ENCODE results near the gene ABCF2. TPM values are rescaled to one million over a fixed set of nuclear protein-coding genes. Genes with fewer than 3 reads are reported as not detected.
A peak's percentile ranks its signal among the peaks of the same experiment; 100 is the strongest.

Gene ABCF2
- total RNA-seq, 4 donors from 2014 or later, result 10.0 to 30.8 (median 27.8) TPM

GRCh38 chr7:151244196-151244840 lies 17.3 kb upstream of the ABCF2 start:
- no peak overlapping the region for H3K4me3 ChIP-seq
- intact Hi-C loops (cut with DNase I; ENCODE audit: low total_unique reads) (no loop called here), in situ Hi-C loops (cut with MboI; ENCODE audit: low pct_ligation_motif_present in 1 of 4, low pct_unique_long_range_greater_than_20kb in 1 of 4, low sequenced_read_pairs in 3 of 4) (no loop called here)
- DNase-seq, result peak; percentile 51
- no peak overlapping the region for H3K27ac ChIP-seq
- TF ChIP-seq EP300 (IDR thresholded peaks at IDR 0.05; ENCODE audit: low read depth) (no peak), CTCF (IDR thresholded peaks at IDR 0.05) (peak; percentile 74 to 94 (median 85))
- H3K36me3 ChIP-seq, result no peaks in the 10 kb centered on the region
- peaks cover 49% of the 10 kb centered on the region for H3K27me3 ChIP-seq
- no peaks in the 10 kb centered on the region for H3K9me3 ChIP-seq
- 15 to 29% methylated on average over 2 to 10 of the region's 10 CpGs for WGBS, 2 donors (ENCODE audit: low coverage in 1 of 2)
- H3K4me1 ChIP-seq, result peaks cover 17 to 52% (median 43%) of the 10 kb centered on the region in 4 donors

- intact Hi-C loops (cut with DNase I; ENCODE audit: low total_unique reads), result loop anchor here (1.0 kb wide), 1 partner anchor 39 kb away; no protein-coding TSS in a partner anchor
- 26 to 36% methylated on average over 3 to 17 of the region's 17 CpGs for WGBS, 2 donors (ENCODE audit: low coverage in 1 of 2)
- no peak for TF ChIP-seq CTCF (IDR thresholded peaks at IDR 0.05)
- no peak for TF ChIP-seq POLR2A (IDR thresholded peaks at IDR 0.05)
- no peak for TF ChIP-seq POLR2AphosphoS5 (IDR thresholded peaks at IDR 0.05)
- TF ChIP-seq EP300 (IDR thresholded peaks at IDR 0.05; ENCODE audit: low read depth), result no peak
- Histone ChIP-seq H3K4me3 (peak overlapping the region in 1 of 4 donors; percentile 14), H3K4me1 (peaks cover 16 to 47% (median 38%) of the 10 kb centered on the region in 4 donors), H3K27ac (no peak overlapping the region), H3K27me3 (peaks cover 49% of the 10 kb centered on the region), H3K36me3 (peaks cover 0 to 7% (median 3%) of the 10 kb centered on the region in 4 donors), H3K9me3 (no peaks in the 10 kb centered on the region)
- no peak for DNase-seq
- in situ Hi-C loops (cut with MboI; ENCODE audit: low pct_ligation_motif_present in 1 of 4, low pct_unique_long_range_greater_than_20kb in 1 of 4, low sequenced_read_pairs in 3 of 4), result no loop called here
Observed at GRCh38 chr7:151243408-151244195, 16.6 kb upstream of the ABCF2 start.

DNA sequence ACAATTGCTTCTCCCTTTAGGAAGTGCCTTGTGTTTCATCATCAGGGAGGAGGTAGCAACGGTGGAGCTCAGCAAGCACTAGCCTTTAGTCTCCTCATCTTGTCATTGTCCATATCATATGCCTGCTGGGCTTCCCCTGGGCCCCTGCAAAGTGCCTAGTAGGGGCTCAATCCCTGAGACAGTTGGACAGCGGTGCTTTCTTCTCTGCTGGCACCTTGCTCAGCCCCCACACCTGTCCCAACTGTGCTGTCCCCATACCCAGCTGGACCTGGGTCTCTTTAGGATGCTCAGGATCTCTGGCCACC lies 16.0 kb upstream of the ABCF2 start:
- peaks cover 45% of the 10 kb centered on the region for H3K27me3 ChIP-seq
- no peak for DNase-seq
- no peaks in the 10 kb centered on the region for H3K9me3 ChIP-seq
- in situ Hi-C loops (cut with MboI; ENCODE audit: low pct_ligation_motif_present in 1 of 4, low pct_unique_long_range_greater_than_20kb in 1 of 4, low sequenced_read_pairs in 3 of 4) (no loop called here), intact Hi-C loops (cut with DNase I; ENCODE audit: low total_unique reads) (loop anchor here (1.0 kb wide), 1 partner anchor 39 kb away; no protein-coding TSS in a partner anchor)
- peaks cover 0 to 11% (median 4%) of the 10 kb centered on the region in 4 donors for H3K36me3 ChIP-seq
- H3K27ac ChIP-seq, result no peak overlapping the region
- H3K4me3 ChIP-seq, result no peak overlapping the region
- H3K4me1 ChIP-seq, result peaks cover 16 to 43% (median 34%) of the 10 kb centered on the region in 4 donors
- 47% methylated on average over 2 of the region's 2 CpGs; no CpG with 5 or more reads in 1 of the 2 donors for WGBS, 2 donors (ENCODE audit: low coverage in 1 of 2)
- TF ChIP-seq POLR2A (IDR thresholded peaks at IDR 0.05) (no peak), CTCF (IDR thresholded peaks at IDR 0.05) (no peak), EP300 (IDR thresholded peaks at IDR 0.05; ENCODE audit: low read depth) (no peak), POLR2AphosphoS5 (IDR thresholded peaks at IDR 0.05) (no peak)
